GM23248 (cell line): ENCODE results near the gene MXRA8. TPM values are rescaled to one million over a fixed set of nuclear protein-coding genes. Genes with fewer than 3 reads are reported as not detected.

Experiments
- DNase-seq: peaks from one replicate; pipeline ENCODE4 v3.0.0-alpha.2; 2015
- H2AFZ ChIP-seq: fragments of 200-600 bp; sonication (generic); 2 replicates; pipeline ENCODE4 v1.6.1; 2016; ENCODE audit warnings: antibody characterized with exemption
- H3F3A ChIP-seq: fragments of 200-600 bp; sonication (generic); 2 replicates; pipeline ENCODE4 v1.6.1; 2016; ENCODE audit warnings: mild to moderate bottlenecking, antibody characterized with exemption, mixed run types; ENCODE audit not compliant: insufficient read depth
- H3K27ac ChIP-seq: fragments of 200-600 bp; sonication (generic); 2 replicates; pipeline ENCODE4 v1.5.1; 2016; ENCODE audit warnings: mild to moderate bottlenecking
- H3K27me3 ChIP-seq: fragments of 200-600 bp; sonication (generic); replicated peaks from 2 replicates; pipeline ENCODE4 v1.6.1; 2016; ENCODE audit warnings: mild to moderate bottlenecking; ENCODE audit not compliant: insufficient read depth
- H3K36me3 ChIP-seq: fragments of 200-600 bp; sonication (generic); 2 replicates; pipeline ENCODE4 v1.6.1; 2016; ENCODE audit warnings: low read depth, mild to moderate bottlenecking
- H3K4me1 ChIP-seq: fragments of 200-600 bp; sonication (generic); 2 replicates; pipeline ENCODE4 v1.6.1; 2016; ENCODE audit warnings: mild to moderate bottlenecking; ENCODE audit not compliant: insufficient read depth
- H3K4me2 ChIP-seq: fragments of 200-600 bp; sonication (generic); one replicate; pipeline ENCODE4 v1.6.1; 2016; ENCODE audit warnings: mild to moderate bottlenecking; ENCODE audit not compliant: unreplicated experiment
- H3K4me3 ChIP-seq: fragments of 200-600 bp; sonication (generic); 2 replicates; pipeline ENCODE4 v1.5.1; 2016; ENCODE audit warnings: mild to moderate bottlenecking
- H3K79me2 ChIP-seq: fragments of 200-600 bp; sonication (generic); 2 replicates; pipeline ENCODE4 v1.6.1; 2016; ENCODE audit warnings: mild to moderate bottlenecking; ENCODE audit not compliant: insufficient read depth
- H3K9ac ChIP-seq: fragments of 200-600 bp; sonication (generic); 2 replicates; pipeline ENCODE4 v1.6.1; 2016; ENCODE audit warnings: mild to moderate bottlenecking
- H3K9me2 ChIP-seq: fragments of 200-600 bp; sonication (generic); 2 replicates; pipeline ENCODE4 v1.6.1; 2016; ENCODE audit warnings: mixed run types, mild to moderate bottlenecking, moderate library complexity; ENCODE audit not compliant: insufficient read depth
- H3K9me3 ChIP-seq: fragments of 200-600 bp; sonication (generic); one replicate; pipeline ENCODE4 v1.6.1; 2017; ENCODE audit warnings: low read depth
- H4K20me1 ChIP-seq: fragments of 200-600 bp; sonication (generic); 2 replicates; pipeline ENCODE4 v1.6.0; 2016; ENCODE audit not compliant: insufficient read depth
- EZH2 ChIP-seq: fragments of 200-600 bp; sonication (generic); IDR thresholded peaks from 2 replicates; pipeline ENCODE4 v1.6.1; 2018; ENCODE audit warnings: antibody characterized with exemption, mild to moderate bottlenecking; ENCODE audit not compliant: insufficient read depth, poor library complexity, severe bottlenecking
- EZH2phosphoT487 ChIP-seq: fragments of 200-600 bp; sonication (generic); IDR thresholded peaks from 2 replicates; pipeline ENCODE4 v1.6.1; 2018; ENCODE audit warnings: antibody characterized with exemption, moderate library complexity, mild to moderate bottlenecking, low read depth; ENCODE audit not compliant: insufficient read depth
- WGBS, 2 experiments: methylation state at CpG; one replicate each; pipeline ENCODE4 v1.1.6; 2015 to 2017; ENCODE audit warnings: low lambda C conversion rate in 2 of 2, low coverage in 1 of 2; ENCODE audit errors: missing lambda C conversion rate in 2 of 2; 5-methylcytosine and 5-hydroxymethylcytosine counted together
- in situ Hi-C: fragments of 300-500 bp; cut with MboI; formaldehyde crosslinking; loops from 2 replicates; pipeline ENCODE4 v1.15.0; 2020
- polyA plus RNA-seq: library from polyadenylated mRNA; unstranded; fragments of >200 nt; fragmentation: Nextera tagmentation; extraction: Ambion mirVana; gene quantifications from 2 replicates; pipeline ENCODE4 v1.2.1, GENCODE V29; 2016
- total RNA-seq: library from RNA; depleted of rRNA; stranded (reverse); fragments of >200 nt; shearing (Covaris generic); gene quantifications from 2 replicates; pipeline ENCODE4 v1.2.3, GENCODE V29; 2014

The MXRA8 gene
- total and polyA plus RNA-seq, 2 experiments from 2014 or later = 584 to 1,228 TPM

GRCh38 chr1:1393428-1393827, 35.1 kb upstream of the MXRA8 start:
- Histone ChIP-seq H3F3A (peaks cover 12% of the 10 kb centered on the region; the same call in 1 of the 2 replicates), H3K9me2 (no peaks in the 10 kb centered on the region), H3K4me2 (no peak overlapping the region), H3K27me3 (no peaks in the 10 kb centered on the region), H3K27ac (no peak overlapping the region), H2AFZ (no peak overlapping the region), H3K36me3 (peaks cover 71% of the 10 kb centered on the region), H3K4me3 (no peak overlapping the region), H4K20me1 (no peaks in the 10 kb centered on the region), H3K4me1 (peaks cover 4% of the 10 kb centered on the region; the same call in 1 of the 2 replicates), H3K9me3 (no peaks in the 10 kb centered on the region), H3K9ac (no peak overlapping the region), H3K79me2 (peaks cover 95% of the 10 kb centered on the region)
- in situ Hi-C loops = no loop called here
- DNase-seq = no peak
- 96 to 97% methylated on average over 10 to 11 of the region's 11 CpGs for whole genome bisulfite sequencing, 2 experiments
- TF ChIP-seq EZH2 (no peak), EZH2phosphoT487 (no peak)

GRCh38 chr1:1393014-1393413, 34.7 kb upstream of the MXRA8 start:
- H3K9me3 ChIP-seq = no peaks in the 10 kb centered on the region
- no peaks in the 10 kb centered on the region for H4K20me1 ChIP-seq
- DNase-seq = no peak
- peaks cover 93% of the 10 kb centered on the region for H3K79me2 ChIP-seq
- peaks cover 8% of the 10 kb centered on the region; the same call in 1 of the 2 replicates for H3F3A ChIP-seq
- H3K9me2 ChIP-seq = no peaks in the 10 kb centered on the region
- H3K27me3 ChIP-seq = no peaks in the 10 kb centered on the region
- TF ChIP-seq EZH2phosphoT487 (no peak), EZH2 (no peak)
- in situ Hi-C loops = no loop called here
- no peak overlapping the region for H3K4me2 ChIP-seq
- H2AFZ ChIP-seq = no peak overlapping the region
- WGBS, 2 experiments = 86 to 95% methylated on average over 4 of the region's 4 CpGs
- peaks cover 71% of the 10 kb centered on the region for H3K36me3 ChIP-seq
- H3K9ac ChIP-seq = no peak overlapping the region
- no peak overlapping the region for H3K4me3 ChIP-seq
- no peak overlapping the region for H3K27ac ChIP-seq
- peaks cover 4% of the 10 kb centered on the region; the same call in 1 of the 2 replicates for H3K4me1 ChIP-seq

- in situ Hi-C loops = no loop called here
- H3K4me2 ChIP-seq = no peak overlapping the region
- H3K9me3 ChIP-seq = no peaks in the 10 kb centered on the region
- H2AFZ ChIP-seq = no peak overlapping the region
- H3K9me2 ChIP-seq = no peaks in the 10 kb centered on the region
- H3K27me3 ChIP-seq = no peaks in the 10 kb centered on the region
- H3K4me3 ChIP-seq = no peak overlapping the region
- 83 to 87% methylated on average over 12 of the region's 12 CpGs for WGBS, 2 experiments
- H3K9ac ChIP-seq = no peak overlapping the region
- peaks cover 78% of the 10 kb centered on the region for H3K36me3 ChIP-seq
- no peak for DNase-seq
- H3K4me1 ChIP-seq = no peaks in the 10 kb centered on the region
- no peaks in the 10 kb centered on the region for H4K20me1 ChIP-seq
- peaks cover 89% of the 10 kb centered on the region for H3K79me2 ChIP-seq
- TF ChIP-seq EZH2 = no peak
- no peak for TF ChIP-seq EZH2phosphoT487
- no peaks in the 10 kb centered on the region for H3F3A ChIP-seq
- H3K27ac ChIP-seq = no peak overlapping the region
Measured at GRCh38 chr1:1391225-1391624, 32.9 kb upstream of the MXRA8 start.

- Histone ChIP-seq H3K79me2 (peaks cover 89% of the 10 kb centered on the region), H3K9me2 (no peaks in the 10 kb centered on the region), H3K27me3 (no peaks in the 10 kb centered on the region), H3K27ac (no peak overlapping the region), H3K9ac (no peak overlapping the region), H4K20me1 (no peaks in the 10 kb centered on the region), H2AFZ (no peak overlapping the region), H3K4me2 (no peak overlapping the region), H3K36me3 (peaks cover 81% of the 10 kb centered on the region), H3K9me3 (no peaks in the 10 kb centered on the region), H3K4me1 (no peaks in the 10 kb centered on the region), H3F3A (no peaks in the 10 kb centered on the region), H3K4me3 (no peak overlapping the region)
- TF ChIP-seq EZH2 (no peak), EZH2phosphoT487 (no peak)
- no peak for DNase-seq
- in situ Hi-C loops = no loop called here
- WGBS, 2 experiments = 91 to 94% methylated on average over 12 of the region's 12 CpGs
Measured at GRCh38 chr1:1390675-1391074, 32.3 kb upstream of the MXRA8 start.

GRCh38 chr1:1388078-1388472, 29.7 kb upstream of the MXRA8 start:
- 97 to 98% methylated on average over 15 to 16 of the region's 16 CpGs for WGBS, 2 experiments
- TF ChIP-seq EZH2phosphoT487 = no peak
- TF ChIP-seq EZH2 = no peak

More at GRCh38 chr1:1388078-1388472, 29.7 kb upstream of the MXRA8 start:
- Histone ChIP-seq H3K9ac (no peak overlapping the region), H3K9me2 (no peaks in the 10 kb centered on the region), H2AFZ (no peak overlapping the region), H3K9me3 (no peaks in the 10 kb centered on the region), H3K36me3 (peaks cover 63% of the 10 kb centered on the region), H3K27me3 (no peaks in the 10 kb centered on the region), H3K4me3 (no peak overlapping the region), H3F3A (no peaks in the 10 kb centered on the region), H3K4me2 (no peak overlapping the region), H3K4me1 (no peaks in the 10 kb centered on the region), H3K79me2 (peaks cover 89% of the 10 kb centered on the region), H3K27ac (no peak overlapping the region), H4K20me1 (no peaks in the 10 kb centered on the region)
- no peak for DNase-seq
- in situ Hi-C loops = no loop called here
